Stimulated activated CD4-positive, alpha-beta T cell treated with anti-CD3 and anti-CD28 coated beads, TNF-alpha, amount 100 ng/mL, for 48 hours (primary cell): Measurements from ENCODE around the gene ASCL5.

Source experiments
- DNase-seq, 3 donors: peaks; one replicate each; pipeline ENCODE4 v3.0.0-alpha.2; 2020; ENCODE audit warnings: low read depth in 3 of 3

Gene ASCL5

GRCh38 chr1:201111156-201111555 is 15.8 kb downstream of the ASCL5 start:
- DNase-seq, result no peak

GRCh38 chr1:201110616-201111015 is 16.4 kb downstream of the ASCL5 start:
- DNase-seq, result no peak

DNA sequence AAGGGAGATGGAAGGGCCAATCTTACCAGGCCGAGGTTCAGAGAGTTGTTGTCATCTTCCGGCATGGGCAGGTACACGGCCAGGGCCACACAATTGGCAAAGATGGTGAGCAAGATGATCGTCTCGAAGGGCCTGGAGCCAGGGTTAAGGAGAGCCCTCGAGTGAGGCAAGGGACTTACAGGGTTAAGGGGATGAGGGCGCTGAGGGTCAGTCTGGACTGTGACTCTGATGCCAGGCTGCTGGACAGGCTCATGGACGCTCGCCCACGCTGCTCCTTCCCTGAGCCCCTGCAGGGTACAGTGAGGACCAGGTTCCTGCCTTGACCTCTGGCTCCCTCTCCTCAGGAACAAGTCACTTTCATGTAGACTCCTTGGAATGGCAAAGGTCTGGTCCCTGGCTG is 16.8 kb downstream of the ASCL5 start:
- DNase-seq, result no peak

DNA sequence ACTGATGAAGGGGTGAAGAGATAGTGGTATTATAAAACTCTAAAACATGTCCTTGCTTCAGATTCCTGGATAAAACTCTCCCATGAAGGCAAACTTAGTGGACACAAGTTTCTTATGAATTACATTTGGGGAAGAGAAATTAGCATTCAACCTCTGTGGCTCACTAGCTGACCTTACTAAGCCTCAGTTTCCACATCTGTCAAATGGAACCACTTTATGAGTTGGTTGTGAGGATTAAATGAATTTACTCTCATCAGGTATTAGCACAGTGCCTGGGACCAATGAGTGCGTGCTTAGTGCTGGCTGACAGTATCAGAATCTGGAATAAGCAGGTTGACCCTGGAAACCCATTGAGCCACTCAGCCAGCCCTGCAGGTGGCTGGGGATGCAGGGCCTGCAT is 17.3 kb downstream of the ASCL5 start:
- no peak for DNase-seq

- no peak for DNase-seq
These were observed 18.4 kb downstream of the ASCL5 start for GRCh38 chr1:201108614-201109013.

DNA sequence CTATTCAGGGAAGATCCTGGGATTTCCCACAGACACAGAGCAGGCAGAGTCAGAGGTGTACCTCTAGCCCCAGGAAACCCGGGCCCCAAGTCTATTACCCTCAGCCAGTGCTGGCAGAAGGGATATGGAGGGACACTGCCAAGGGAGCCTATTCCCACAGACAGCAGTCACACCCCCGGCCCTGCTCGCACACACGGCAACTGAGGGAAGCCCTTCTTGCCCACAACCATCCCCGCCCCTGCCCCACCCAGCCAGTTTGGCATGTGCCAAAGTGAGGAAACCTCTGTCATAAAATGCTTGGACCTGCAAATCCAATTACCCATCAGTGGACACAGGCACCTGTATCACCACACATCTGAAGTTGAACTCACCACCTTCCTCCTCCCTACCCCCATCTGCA is 21.3 kb downstream of the ASCL5 start:
- DNase-seq, result no peak

- no peak for DNase-seq
These were observed 22.8 kb downstream of the ASCL5 start for GRCh38 chr1:201104141-201104540.

DNA sequence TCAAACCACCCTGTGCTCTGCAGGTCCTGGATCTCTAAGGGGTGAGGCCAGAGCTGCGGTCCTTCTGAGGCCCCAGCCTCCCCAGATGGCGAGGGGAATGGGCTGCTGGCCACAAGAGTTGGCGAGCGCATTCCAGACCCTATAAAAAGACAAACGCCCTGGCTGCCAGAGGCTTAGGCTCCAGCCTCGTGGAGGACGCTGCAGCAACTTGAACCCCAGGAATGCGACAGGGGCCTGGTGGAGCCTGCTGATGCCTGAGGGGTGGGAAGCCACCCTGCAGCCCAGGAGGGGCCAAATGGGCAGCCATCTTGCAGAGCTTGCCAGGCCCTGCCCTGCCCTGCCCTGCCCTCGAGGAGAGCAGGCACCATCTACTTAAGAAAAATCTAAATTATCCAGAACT is 23.3 kb downstream of the ASCL5 start:
- DNase-seq, result no peak

DNA sequence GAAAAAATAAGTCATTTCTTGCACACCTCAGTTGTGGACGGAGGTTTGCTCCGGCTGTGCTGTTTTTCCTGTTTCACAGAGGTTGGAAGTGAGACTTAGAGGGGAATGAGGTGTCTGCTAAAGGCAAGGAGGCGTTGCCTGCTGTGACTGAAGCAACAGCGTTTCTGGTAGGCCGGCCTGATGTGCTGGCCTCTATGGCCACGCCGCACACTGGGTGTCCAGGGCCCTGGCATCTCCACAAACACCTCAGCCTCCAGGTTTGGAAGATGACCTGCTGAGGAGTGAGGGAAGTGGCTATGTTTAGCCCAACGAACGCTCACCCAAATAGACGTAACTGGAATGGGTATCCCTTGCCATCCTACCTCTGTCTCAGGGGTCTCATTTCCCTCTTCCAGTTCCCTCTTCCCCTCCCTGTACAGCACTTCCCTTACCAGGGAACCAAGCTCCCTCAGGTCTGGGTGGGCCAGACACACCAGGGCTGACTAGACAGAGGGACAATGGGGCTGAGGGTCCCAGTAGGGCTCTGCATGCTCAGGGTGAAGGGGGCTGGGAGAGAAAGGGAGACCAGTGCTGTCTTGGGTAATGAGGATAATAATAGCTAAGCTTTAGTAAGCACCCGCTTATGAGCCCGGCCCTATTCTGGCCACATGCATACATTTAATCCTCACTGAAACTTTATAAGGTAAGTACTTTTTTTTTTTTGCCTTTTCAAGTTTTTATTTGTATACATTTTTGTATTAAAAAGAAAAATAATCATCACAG is 26.6 kb downstream of the ASCL5 start:
- DNase-seq, result no peak

GRCh38 chr1:201098992-201099677 is 27.8 kb downstream of the ASCL5 start:
- DNase-seq, result no peak

GRCh38 chr1:201096977-201097856 is 29.8 kb downstream of the ASCL5 start:
- no peak for DNase-seq

GRCh38 chr1:201096041-201096461 is 30.9 kb downstream of the ASCL5 start:
- DNase-seq, result no peak

- no peak for DNase-seq
These were observed 31.4 kb downstream of the ASCL5 start for GRCh38 chr1:201095581-201095980.

DNA sequence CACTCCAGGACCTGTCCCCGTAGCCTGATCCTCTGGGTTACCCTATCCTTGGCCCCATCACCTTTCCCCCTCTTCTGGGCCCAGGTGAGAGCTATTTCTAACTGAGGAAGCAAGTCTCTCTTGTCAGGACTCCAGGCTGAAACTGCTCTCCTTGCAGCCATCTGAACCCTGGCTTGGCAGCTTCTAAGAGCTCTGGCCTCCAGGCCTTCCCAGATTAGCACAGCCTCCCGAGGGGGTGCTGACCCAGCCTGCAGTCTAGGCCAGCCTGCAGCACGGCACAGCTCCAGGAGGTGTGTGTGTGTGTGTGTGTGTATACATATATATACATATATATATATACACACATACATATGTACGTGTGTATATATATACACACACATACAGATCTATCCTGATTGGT is 32.2 kb downstream of the ASCL5 start:
- DNase-seq, result no peak

DNA sequence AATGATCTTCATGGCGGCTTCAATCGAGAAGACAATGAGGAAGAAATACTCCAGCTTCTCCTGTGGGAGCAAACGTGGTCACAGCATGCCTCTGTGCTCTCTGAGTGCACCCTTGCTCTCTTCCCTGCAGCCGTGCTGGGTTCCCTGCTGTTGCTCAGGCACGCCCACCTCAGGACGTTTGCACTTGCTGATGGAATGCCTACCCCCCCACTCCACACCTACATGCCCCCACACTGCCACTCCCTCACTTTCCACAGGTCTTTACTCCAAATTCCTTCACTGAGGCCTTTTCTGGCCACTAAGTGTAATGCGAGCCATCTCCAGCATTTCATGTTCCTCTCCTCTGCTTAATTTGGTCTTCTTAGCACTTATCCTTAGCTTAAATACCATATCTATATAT is 33.0 kb downstream of the ASCL5 start:
- no peak for DNase-seq

GRCh38 chr1:201093561-201093960 is 33.4 kb downstream of the ASCL5 start:
- no peak for DNase-seq

DNA sequence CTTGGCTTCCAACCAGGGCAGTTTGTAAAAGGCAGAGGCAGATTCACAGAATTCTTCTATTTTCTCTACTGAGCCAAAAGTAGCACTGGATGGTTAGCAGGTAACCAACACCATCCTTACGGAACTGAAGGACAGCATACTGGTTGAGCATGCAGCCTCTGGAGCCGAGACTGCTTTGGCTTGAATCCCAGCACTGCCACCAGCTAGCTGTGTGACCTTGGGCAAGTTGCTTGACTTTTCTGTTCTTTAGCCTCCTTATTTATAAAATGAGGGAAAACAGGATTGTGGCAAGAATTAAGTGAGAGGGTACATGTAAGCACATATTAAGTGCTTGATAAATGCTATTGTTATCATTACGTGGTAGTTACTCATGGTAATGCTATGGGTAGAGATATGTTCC is 34.2 kb downstream of the ASCL5 start:
- DNase-seq, result no peak

GRCh38 chr1:201091256-201091655 is 35.7 kb downstream of the ASCL5 start:
- no peak for DNase-seq

DNA sequence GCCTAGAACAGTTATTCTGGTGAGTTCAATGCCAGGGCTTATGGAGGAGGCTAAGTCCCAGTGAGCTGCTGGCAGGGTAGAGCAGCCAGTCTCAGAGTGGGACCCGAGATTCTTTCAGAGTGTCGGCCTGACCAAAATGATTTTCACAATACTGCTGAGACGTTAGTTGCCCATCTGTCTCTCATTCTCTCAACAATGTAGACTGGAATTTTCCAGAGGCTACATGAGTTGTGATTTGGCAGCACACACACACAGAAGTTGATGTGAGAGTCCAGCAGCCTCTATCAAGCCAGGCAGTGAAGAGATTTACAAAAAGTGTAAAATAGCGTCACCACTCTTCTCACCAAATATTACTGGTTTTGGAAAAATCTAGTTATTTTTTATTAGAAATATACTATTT is 36.4 kb downstream of the ASCL5 start:
- no peak for DNase-seq

DNA sequence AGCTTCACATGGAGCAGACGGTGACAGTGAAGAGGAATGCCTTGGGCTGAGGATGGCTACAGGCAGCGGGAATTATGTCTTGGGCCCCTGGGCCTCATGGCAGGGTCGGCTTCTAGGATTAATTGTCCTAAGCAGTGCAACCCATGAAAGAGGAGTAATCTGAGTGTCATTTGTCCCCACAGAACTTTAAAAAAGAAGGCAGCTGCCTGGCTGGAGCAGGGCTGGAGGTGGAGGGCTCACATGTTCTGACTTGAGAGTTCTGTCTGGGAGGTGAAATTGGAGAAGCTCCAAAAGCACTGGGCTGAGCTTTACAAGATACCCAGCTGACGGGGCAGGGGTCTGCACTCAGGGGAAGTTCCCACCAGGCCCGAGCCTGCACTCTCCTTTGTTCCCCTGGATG is 37.4 kb downstream of the ASCL5 start:
- no peak for DNase-seq

DNA sequence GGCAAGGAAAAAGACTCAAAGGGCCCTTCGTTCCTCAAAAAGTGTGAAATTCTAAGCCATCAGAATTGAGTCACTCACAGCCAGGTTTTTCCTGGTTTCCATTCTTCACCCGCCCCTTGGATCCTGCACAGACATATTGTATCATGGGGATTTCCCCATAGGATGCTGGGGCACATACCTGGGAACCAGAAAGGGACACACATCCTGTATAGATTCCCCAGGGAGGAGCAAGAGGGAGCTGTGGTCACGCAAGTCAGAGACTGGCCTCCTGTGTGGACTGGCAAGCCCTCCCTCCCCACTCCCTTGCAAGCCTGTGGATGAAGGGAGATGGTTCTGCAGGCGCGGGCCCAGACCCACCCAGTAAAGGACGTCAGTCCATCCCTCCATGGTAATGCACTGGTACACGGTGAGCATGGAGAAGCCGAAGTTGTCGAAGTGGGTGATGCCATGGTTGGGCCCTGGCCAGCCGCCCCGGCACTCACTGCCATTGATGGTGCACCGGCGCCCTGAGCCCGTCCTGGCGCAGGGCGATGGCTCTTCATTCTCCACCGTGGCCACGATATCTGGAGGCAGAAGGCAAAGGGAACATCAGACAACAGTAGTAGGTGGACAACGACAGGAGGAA is 38.0 kb downstream of the ASCL5 start:
- no peak for DNase-seq

DNA sequence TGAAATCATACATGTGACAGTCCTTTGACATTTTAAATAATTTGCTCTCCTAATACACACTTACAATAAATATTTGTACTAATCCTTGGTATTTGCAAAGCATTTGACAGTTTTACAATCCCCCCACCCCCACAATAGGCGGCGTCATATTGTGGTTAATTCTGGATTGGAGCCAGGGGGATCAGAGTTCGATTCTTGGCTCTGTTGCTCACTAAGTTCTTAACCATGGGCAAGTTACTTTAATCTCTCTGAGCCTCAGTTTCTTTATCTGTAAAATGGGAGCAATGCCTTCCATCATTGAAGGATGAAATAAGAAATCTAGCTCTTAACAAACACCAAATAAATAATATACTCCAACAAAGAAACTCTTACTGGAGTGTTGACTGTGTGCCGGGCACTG is 38.6 kb downstream of the ASCL5 start:
- no peak for DNase-seq
